GM19099 (cell line): ENCODE measurements around the gene LTC4S.

Source experiments
- POLR2A ChIP-seq: IDR thresholded peaks from 3 replicates; pipeline ENCODE4 v1.6.1; 2011; ENCODE audit warnings: low read depth; ENCODE audit not compliant: insufficient read length; ENCODE audit errors: extremely low read depth

Gene LTC4S

GRCh38 chr5:179793468-179794139, at the start of gene LTC4S:
LTC4S (plus strand) TSS chr5:179793986; CDS start chr5:179794081, 95 bp downstream.
- no peak for TF ChIP-seq POLR2A

GRCh38 chr5:179746872-179747271, 46.9 kb upstream of the LTC4S start:
- TF ChIP-seq POLR2A, result no peak

GRCh38 chr5:179747811-179748210, 46.0 kb upstream of the LTC4S start:
- TF ChIP-seq POLR2A, result no peak

GRCh38 chr5:179749857-179750508, 43.8 kb upstream of the LTC4S start:
- TF ChIP-seq POLR2A, result no peak

- no peak for TF ChIP-seq POLR2A
Observed at GRCh38 chr5:179753971-179754370, 39.8 kb upstream of the LTC4S start.

GRCh38 chr5:179755022-179755421, 38.8 kb upstream of the LTC4S start:
- no peak for TF ChIP-seq POLR2A

GRCh38 chr5:179758955-179759354, 34.8 kb upstream of the LTC4S start:
- TF ChIP-seq POLR2A, result no peak

GRCh38 chr5:179759581-179760551, 33.9 kb upstream of the LTC4S start:
- no peak for TF ChIP-seq POLR2A

GRCh38 chr5:179762079-179762780, 31.6 kb upstream of the LTC4S start:
- no peak for TF ChIP-seq POLR2A

- TF ChIP-seq POLR2A, result no peak
Observed at GRCh38 chr5:179762781-179763176, 31.0 kb upstream of the LTC4S start.

- TF ChIP-seq POLR2A, result no peak
Observed at GRCh38 chr5:179763215-179763945, 30.4 kb upstream of the LTC4S start.

GRCh38 chr5:179764056-179764455, 29.7 kb upstream of the LTC4S start:
- no peak for TF ChIP-seq POLR2A

GRCh38 chr5:179765400-179765799, 28.4 kb upstream of the LTC4S start:
- no peak for TF ChIP-seq POLR2A
